MM.1S (cell line): ENCODE data around the gene ACTL10.

Experiments used
- DNase-seq: peaks from one replicate; pipeline ENCODE4 v3.0.0-alpha.2; 2015
- H2AFZ ChIP-seq: fragments of 300-600 bp; sonication (generic); 2 replicates; pipeline ENCODE4 v1.6.0; 2016; ENCODE audit warnings: antibody characterized with exemption, low read length
- H3F3A ChIP-seq: fragments of 300-600 bp; sonication (generic); 2 replicates; pipeline ENCODE4 v1.6.1; 2016; ENCODE audit warnings: mild to moderate bottlenecking, antibody characterized with exemption, low read length, moderate library complexity, mixed read lengths; ENCODE audit not compliant: insufficient read depth
- H3K27ac ChIP-seq: fragments of 300-600 bp; sonication (generic); 2 replicates; pipeline ENCODE4 v1.5.1; 2016; ENCODE audit warnings: mild to moderate bottlenecking, low read length
- H3K27me3 ChIP-seq: fragments of 300-600 bp; sonication (generic); replicated peaks from 2 replicates; pipeline ENCODE4 v1.6.0; 2016; ENCODE audit warnings: low read length; ENCODE audit not compliant: insufficient read depth
- H3K36me3 ChIP-seq: fragments of 300-600 bp; sonication (generic); replicated peaks from 2 replicates; pipeline ENCODE4 v1.6.1; 2016; ENCODE audit warnings: mild to moderate bottlenecking, low read length, mixed read lengths; ENCODE audit not compliant: insufficient read depth
- H3K4me1 ChIP-seq: fragments of 300-600 bp; sonication (generic); 2 replicates; pipeline ENCODE4 v1.6.1; 2016; ENCODE audit warnings: low read length, mixed read lengths
- H3K4me2 ChIP-seq: fragments of 300-600 bp; sonication (generic); 2 replicates; pipeline ENCODE4 v1.6.0; 2016; ENCODE audit warnings: low read depth, low read length
- H3K4me3 ChIP-seq: fragments of 300-600 bp; sonication (generic); 2 replicates; pipeline ENCODE4 v1.5.1; 2016; ENCODE audit warnings: low read length, mixed read lengths
- H3K79me2 ChIP-seq: fragments of 300-600 bp; sonication (generic); 2 replicates; pipeline ENCODE4 v1.6.1; 2016; ENCODE audit warnings: mixed run types, low read length, mixed read lengths
- H3K9ac ChIP-seq: fragments of 300-600 bp; sonication (generic); 2 replicates; pipeline ENCODE4 v1.6.1; 2016; ENCODE audit warnings: low read length, mixed read lengths
- H3K9me2 ChIP-seq: fragments of 300-600 bp; sonication (generic); replicated peaks from 2 replicates; pipeline ENCODE4 v1.6.1; 2016; ENCODE audit warnings: mild to moderate bottlenecking, low read length, mixed read lengths; ENCODE audit not compliant: insufficient read depth
- H3K9me3 ChIP-seq: fragments of 300-600 bp; sonication (generic); replicated peaks from 2 replicates; pipeline ENCODE4 v1.6.1; 2016; ENCODE audit warnings: mild to moderate bottlenecking, low read length, mixed read lengths; ENCODE audit not compliant: insufficient read depth
- H4K20me1 ChIP-seq: fragments of 300-600 bp; sonication (generic); 2 replicates; pipeline ENCODE4 v1.6.1; 2016; ENCODE audit warnings: mild to moderate bottlenecking, low read length, moderate library complexity, mixed read lengths; ENCODE audit not compliant: insufficient read depth
- CTCF ChIP-seq: fragments of 300-600 bp; sonication (generic); IDR thresholded peaks from 2 replicates; pipeline ENCODE4 v1.5.1; 2016; ENCODE audit warnings: antibody characterized with exemption, low read length, mixed read lengths
- EZH2 ChIP-seq: fragments of 300-600 bp; sonication (generic); optimal IDR thresholded peaks from 2 replicates; pipeline ENCODE3; 2017; ENCODE audit warnings: low read depth, mild to moderate bottlenecking, antibody characterized with exemption, low read length, mixed read lengths
- EZH2phosphoT487 ChIP-seq: fragments of 300-600 bp; sonication (generic); IDR thresholded peaks from 2 replicates; pipeline ENCODE4 v1.6.1; 2018; ENCODE audit warnings: antibody characterized with exemption, low read length

Gene ACTL10

GRCh38 chr20:33636776-33637175, 30.0 kb upstream of the ACTL10 start:
- H3K36me3 ChIP-seq: no peaks in the 10 kb centered on the region
- no peak overlapping the region for H3K4me2 ChIP-seq
- H3K4me3 ChIP-seq: no peak overlapping the region
- H3K4me1 ChIP-seq: no peaks in the 10 kb centered on the region
- H3K9me3 ChIP-seq: no peaks in the 10 kb centered on the region
- H3K9ac ChIP-seq: no peak overlapping the region
- H4K20me1 ChIP-seq: no peaks in the 10 kb centered on the region
- no peaks in the 10 kb centered on the region for H3K27me3 ChIP-seq
- no peak for TF ChIP-seq CTCF
- no peak for TF ChIP-seq EZH2
- no peak for TF ChIP-seq EZH2phosphoT487
- no peak for DNase-seq
- no peak overlapping the region for H3K27ac ChIP-seq
- H3K9me2 ChIP-seq: no peaks in the 10 kb centered on the region
- no peak overlapping the region for H2AFZ ChIP-seq
- no peaks in the 10 kb centered on the region for H3K79me2 ChIP-seq
- H3F3A ChIP-seq: no peaks in the 10 kb centered on the region

GRCh38 chr20:33640287-33640686, 26.5 kb upstream of the ACTL10 start:
- Histone ChIP-seq H2AFZ (no peak overlapping the region), H3K4me2 (no peak overlapping the region), H3K4me3 (no peak overlapping the region), H3K4me1 (no peaks in the 10 kb centered on the region), H3K27ac (no peak overlapping the region), H3K9ac (no peak overlapping the region), H3K36me3 (no peaks in the 10 kb centered on the region), H3K79me2 (no peaks in the 10 kb centered on the region), H4K20me1 (no peaks in the 10 kb centered on the region), H3K27me3 (no peaks in the 10 kb centered on the region), H3F3A (no peaks in the 10 kb centered on the region), H3K9me2 (no peaks in the 10 kb centered on the region), H3K9me3 (no peaks in the 10 kb centered on the region)
- no peak for TF ChIP-seq EZH2phosphoT487
- no peak for TF ChIP-seq CTCF
- TF ChIP-seq EZH2: no peak
- no peak for DNase-seq

GRCh38 chr20:33644313-33645071, 22.3 kb upstream of the ACTL10 start:
- Histone ChIP-seq H3K9me2 (no peaks in the 10 kb centered on the region), H4K20me1 (no peaks in the 10 kb centered on the region), H3K4me2 (no peak overlapping the region), H2AFZ (no peak overlapping the region), H3K9ac (no peak overlapping the region), H3F3A (peaks cover 24% of the 10 kb centered on the region), H3K4me1 (peaks cover 24% of the 10 kb centered on the region), H3K36me3 (no peaks in the 10 kb centered on the region; the same call in 1 of the 2 replicates), H3K9me3 (no peaks in the 10 kb centered on the region), H3K4me3 (no peak overlapping the region), H3K79me2 (no peaks in the 10 kb centered on the region), H3K27me3 (no peaks in the 10 kb centered on the region), H3K27ac (no peak overlapping the region)
- no peak for TF ChIP-seq CTCF
- no peak for TF ChIP-seq EZH2
- TF ChIP-seq EZH2phosphoT487: no peak
- no peak for DNase-seq
